ENCODE results near the gene ZNF534. TPM values are rescaled to one million over a fixed set of nuclear protein-coding genes. Genes with fewer than 3 reads are reported as not detected.
"Not testable (repeated sequence)": the region's sequence is repeated elsewhere in the genome, so short reads cannot be mapped to it uniquely, and the experiment has no call there.

The ZNF534 gene
- polyA plus RNA-seq, 1 experiment: 0.04 TPM

GRCh38 chr19:52492201-52492993 lies 63.4 kb downstream of the ZNF534 start:
- peaks cover 62% of the 10 kb centered on the region for H3K9me3 ChIP-seq (ENCODE audit: control insufficient read depth, insufficient read depth, low read length)
- H3K4me3 ChIP-seq (ENCODE audit: low read depth, low read length): no peak overlapping the region
- CTCF ChIA-PET: interaction anchor here (0.7 kb wide), 1 partner anchor 34 kb away, joined by 4 read pairs; no protein-coding TSS in a partner anchor
- no peak for TF ChIP-seq CTCF (IDR thresholded peaks at IDR 0.05; ENCODE audit: low read depth, low read length)
- POLR2A ChIA-PET: no interaction called here
- no peak for DNase-seq (ENCODE audit: low read depth, low spot score)
- no peak overlapping the region for H3K27ac ChIP-seq (ENCODE audit: low read depth, low read length)
- no peaks in the 10 kb centered on the region for H3K27me3 ChIP-seq (ENCODE audit: control insufficient read depth, insufficient read depth, low read length)

GRCh38 chr19:52492994-52493470 lies 64.1 kb downstream of the ZNF534 start:
- H3K4me3 ChIP-seq (ENCODE audit: low read depth, low read length): no peak overlapping the region
- TF ChIP-seq CTCF (IDR thresholded peaks at IDR 0.05; ENCODE audit: low read depth, low read length): no peak
- H3K27ac ChIP-seq (ENCODE audit: low read depth, low read length): no peak overlapping the region
- H3K27me3 ChIP-seq (ENCODE audit: control insufficient read depth, insufficient read depth, low read length): no peaks in the 10 kb centered on the region
- no peak for DNase-seq (ENCODE audit: low read depth, low spot score)
- POLR2A ChIA-PET: no interaction called here
- H3K9me3 ChIP-seq (ENCODE audit: control insufficient read depth, insufficient read depth, low read length): peaks cover 57% of the 10 kb centered on the region
- CTCF ChIA-PET: no interaction called here

GRCh38 chr19:52494518-52494917 lies 65.6 kb downstream of the ZNF534 start:
- no peak for DNase-seq (ENCODE audit: low read depth, low spot score)

GRCh38 chr19:52498571-52498970 lies 69.6 kb downstream of the ZNF534 start:
- ChIA-PET CTCF (no interaction called here), POLR2A (no interaction called here)
- Histone ChIP-seq H3K27ac (ENCODE audit: low read depth, low read length) (no peak overlapping the region), H3K27me3 (ENCODE audit: control insufficient read depth, insufficient read depth, low read length) (no peaks in the 10 kb centered on the region), H3K4me3 (ENCODE audit: low read depth, low read length) (no peak overlapping the region), H3K9me3 (ENCODE audit: control insufficient read depth, insufficient read depth, low read length) (peaks cover 54% of the 10 kb centered on the region)
- no peak for TF ChIP-seq CTCF (IDR thresholded peaks at IDR 0.05; ENCODE audit: low read depth, low read length)
- DNase-seq (ENCODE audit: low read depth, low spot score): no peak

More at GRCh38 chr19:52494518-52494917, 65.6 kb downstream of the ZNF534 start:
- CTCF ChIA-PET: no interaction called here
- H3K27ac ChIP-seq (ENCODE audit: low read depth, low read length): no peak overlapping the region
- TF ChIP-seq CTCF (IDR thresholded peaks at IDR 0.05; ENCODE audit: low read depth, low read length): no peak
- no peak overlapping the region for H3K4me3 ChIP-seq (ENCODE audit: low read depth, low read length)
- POLR2A ChIA-PET: no interaction called here
- no peaks in the 10 kb centered on the region for H3K27me3 ChIP-seq (ENCODE audit: control insufficient read depth, insufficient read depth, low read length)
- peaks cover 58% of the 10 kb centered on the region for H3K9me3 ChIP-seq (ENCODE audit: control insufficient read depth, insufficient read depth, low read length)

- H3K9me3 ChIP-seq (ENCODE audit: control insufficient read depth, insufficient read depth, low read length): peaks cover 51% of the 10 kb centered on the region
- H3K27me3 ChIP-seq (ENCODE audit: control insufficient read depth, insufficient read depth, low read length); DNase-seq (ENCODE audit: low read depth, low spot score); H3K27ac ChIP-seq (ENCODE audit: low read depth, low read length); CTCF ChIA-PET; H3K4me3 ChIP-seq (ENCODE audit: low read depth, low read length): not testable (repeated sequence)
- POLR2A ChIA-PET: interaction anchor here (0.7 kb wide), 1 partner anchor 100 kb away, joined by 8 read pairs; no protein-coding TSS in a partner anchor
These were observed 71.5 kb downstream of the ZNF534 start for GRCh38 chr19:52500474-52500873.

- H3K27ac ChIP-seq (ENCODE audit: low read depth, low read length); H3K27me3 ChIP-seq (ENCODE audit: control insufficient read depth, insufficient read depth, low read length); H3K4me3 ChIP-seq (ENCODE audit: low read depth, low read length); DNase-seq (ENCODE audit: low read depth, low spot score); POLR2A ChIA-PET; CTCF ChIA-PET: not testable (repeated sequence)
- H3K9me3 ChIP-seq (ENCODE audit: control insufficient read depth, insufficient read depth, low read length): peaks cover 49% of the 10 kb centered on the region
These were observed 72.0 kb downstream of the ZNF534 start for GRCh38 chr19:52500991-52501390.
